GM18520 (cell line): ENCODE data around the gene CIAO2A.
"Not testable (repeated sequence)": the region's sequence is repeated elsewhere in the genome, so short reads cannot be mapped to it uniquely, and the experiment has no call there.

Source experiments
- ATAC-seq: cut with Tn5 transposase; IDR thresholded peaks from one replicate; pipeline ENCODE4 v1.9.1; 2021; ENCODE audit not compliant: unreplicated experiment

The CIAO2A gene

GRCh38 chr15:64112073-64112772 lies 18.6 kb upstream of the CIAO2A start:
- ATAC-seq: no peak

DNA sequence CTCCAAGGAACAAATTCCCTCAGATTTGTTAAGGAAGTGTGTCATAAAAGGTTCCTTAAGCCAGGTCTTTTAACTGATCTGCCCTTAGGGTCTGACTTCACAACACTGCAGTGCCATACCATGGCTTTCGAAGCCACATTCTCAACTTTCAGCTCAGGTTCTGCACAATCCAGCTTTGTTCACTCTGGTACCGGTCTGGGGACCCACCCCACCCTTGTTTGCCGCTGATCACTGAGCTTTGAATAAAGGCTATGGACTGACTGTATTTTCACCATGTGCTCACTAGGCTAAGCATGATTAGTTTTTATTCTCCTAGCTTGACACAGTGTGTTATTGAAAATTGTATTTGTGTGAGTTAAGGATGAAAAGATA lies 18.0 kb upstream of the CIAO2A start:
- no peak for ATAC-seq

DNA sequence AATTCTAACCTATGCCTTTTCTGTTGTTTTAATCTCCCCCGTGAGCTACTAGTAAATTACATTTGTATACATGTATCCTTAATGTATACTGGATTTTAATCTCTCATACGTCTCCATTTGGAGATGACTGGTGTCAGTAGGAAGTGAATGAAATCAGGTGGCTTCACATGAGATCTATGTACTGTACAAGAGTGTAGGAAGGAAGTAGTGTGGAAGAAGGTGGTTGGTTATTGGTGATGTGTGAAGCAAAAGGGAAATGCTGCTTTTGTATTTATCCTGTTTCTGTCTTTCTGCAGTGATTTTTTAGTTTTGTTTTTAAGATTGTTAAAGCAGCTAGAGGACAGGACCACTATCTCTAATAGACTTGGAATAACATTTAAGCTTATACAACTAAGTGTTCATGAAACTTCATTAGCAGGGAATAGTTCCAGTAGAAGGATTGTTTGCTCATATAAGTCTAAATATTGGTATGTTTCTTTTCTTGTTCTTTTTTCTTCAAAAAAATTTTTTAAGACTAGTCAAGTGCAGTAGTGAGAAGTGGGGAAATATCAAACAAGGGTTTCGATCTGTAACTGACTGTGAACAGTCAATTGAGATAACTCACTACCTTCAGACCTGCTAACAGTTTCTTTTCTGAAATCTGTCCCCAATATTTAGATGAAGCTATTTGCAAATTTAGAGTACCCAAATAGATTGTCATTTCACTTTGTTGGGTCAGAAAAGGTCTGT lies 17.5 kb upstream of the CIAO2A start:
- ATAC-seq: no peak

- not testable (repeated sequence) for ATAC-seq
Observed at GRCh38 chr15:64110108-64110701, 16.6 kb upstream of the CIAO2A start.

DNA sequence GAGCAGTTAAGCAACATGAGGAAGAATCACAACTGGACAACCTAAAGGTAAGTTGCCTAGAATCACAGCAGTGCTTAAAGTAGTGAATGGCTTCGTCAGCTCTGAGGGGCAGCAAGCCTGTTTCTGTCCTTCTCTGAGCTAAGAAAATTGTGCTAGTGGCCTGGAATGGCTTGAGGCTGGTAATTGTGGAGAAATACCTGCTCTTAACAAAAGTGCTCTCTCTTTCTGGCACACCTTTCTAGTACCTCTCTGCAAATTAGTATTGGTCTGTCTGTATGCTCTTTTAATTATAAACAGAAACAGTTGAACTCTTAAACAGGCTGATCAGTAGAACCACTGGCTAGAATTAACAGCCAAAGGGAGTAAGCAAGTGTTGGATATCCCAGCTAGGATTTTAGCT lies 13.7 kb upstream of the CIAO2A start:
- no peak for ATAC-seq

DNA sequence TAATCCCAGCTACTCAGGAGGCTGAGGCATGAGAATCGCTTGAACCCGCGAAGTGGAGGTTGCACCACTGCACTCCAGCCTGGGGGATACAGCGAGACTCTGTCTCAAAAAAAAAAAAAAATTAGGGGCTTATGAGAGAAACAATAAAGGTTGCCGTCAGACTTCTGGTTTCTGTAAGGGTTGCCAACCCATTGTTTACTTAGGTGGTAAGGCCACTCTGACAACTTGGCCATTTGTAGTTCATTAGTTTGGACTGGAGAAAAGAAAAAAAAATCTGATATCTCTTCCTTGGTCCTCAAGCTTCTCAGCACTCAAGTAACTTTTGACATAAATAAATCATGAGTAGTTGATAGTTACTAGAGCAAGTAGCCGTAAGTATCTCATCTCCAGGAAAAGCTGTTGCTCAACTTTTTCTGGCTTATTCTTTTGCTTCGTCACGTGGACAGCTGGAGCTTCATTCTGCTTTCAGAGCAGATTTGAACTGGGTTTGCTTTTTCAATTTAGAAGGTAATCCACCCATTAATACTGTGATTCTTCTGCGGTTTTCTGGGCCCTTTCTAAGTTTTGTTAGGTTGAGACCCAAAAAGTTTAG lies 11.6 kb upstream of the CIAO2A start:
- ATAC-seq: no peak

DNA sequence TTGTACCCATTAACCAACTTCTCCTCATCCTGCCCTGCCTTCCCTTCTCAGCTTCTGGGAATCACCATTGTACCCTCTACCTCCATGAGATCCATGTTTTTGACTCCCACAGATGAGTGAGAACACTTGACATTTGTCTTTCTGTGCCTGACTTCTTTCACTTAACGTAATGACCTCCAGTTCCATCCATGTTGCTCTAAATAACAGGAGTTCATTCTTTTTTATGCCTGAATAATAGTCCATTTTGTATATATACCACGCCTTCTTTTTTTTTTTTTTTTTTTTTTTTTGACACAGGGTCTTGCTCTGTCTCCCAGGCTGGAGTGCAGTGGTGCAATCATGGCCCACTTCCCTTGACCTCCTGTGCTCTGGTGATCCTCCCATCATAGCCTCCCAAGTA lies 8.9 kb upstream of the CIAO2A start:
- ATAC-seq: no peak

DNA sequence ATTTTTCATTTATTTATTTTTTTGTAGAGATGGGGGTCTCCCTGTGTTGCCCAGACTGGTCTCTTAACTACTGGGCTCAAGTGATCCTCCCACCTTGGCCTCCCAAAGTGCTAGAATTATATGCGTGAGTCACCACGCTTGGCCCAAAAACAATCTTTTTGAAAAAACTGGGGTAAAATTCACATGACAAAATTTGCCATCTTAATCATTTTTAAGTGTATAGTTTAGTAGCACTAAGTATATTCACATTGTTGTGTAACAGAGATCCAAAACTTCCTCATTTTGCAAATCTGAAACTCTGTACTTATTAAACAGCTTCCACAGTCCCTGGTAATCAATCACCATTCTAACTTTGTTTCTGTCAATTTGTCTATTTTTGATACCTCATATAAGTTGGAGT lies 7.3 kb upstream of the CIAO2A start:
- no peak for ATAC-seq

DNA sequence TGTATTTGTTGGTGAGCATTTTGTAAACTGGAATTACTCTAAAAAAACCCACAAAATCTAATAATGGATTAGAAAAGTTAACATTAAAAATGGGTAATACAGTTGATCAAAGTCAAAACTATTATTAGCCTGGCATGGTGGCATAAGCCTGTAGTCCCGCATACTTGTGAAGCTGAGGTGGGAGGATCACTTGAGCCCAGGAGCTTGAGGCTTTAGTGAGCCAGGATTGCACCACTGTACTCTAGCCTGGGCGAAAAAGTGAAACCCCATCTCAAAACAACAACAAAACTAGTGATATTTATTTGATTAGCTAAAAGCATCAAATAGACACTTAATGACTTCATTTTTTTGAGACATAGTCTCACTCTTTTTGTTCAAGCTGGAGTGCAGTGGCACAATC lies 5.7 kb upstream of the CIAO2A start:
- no peak for ATAC-seq

DNA sequence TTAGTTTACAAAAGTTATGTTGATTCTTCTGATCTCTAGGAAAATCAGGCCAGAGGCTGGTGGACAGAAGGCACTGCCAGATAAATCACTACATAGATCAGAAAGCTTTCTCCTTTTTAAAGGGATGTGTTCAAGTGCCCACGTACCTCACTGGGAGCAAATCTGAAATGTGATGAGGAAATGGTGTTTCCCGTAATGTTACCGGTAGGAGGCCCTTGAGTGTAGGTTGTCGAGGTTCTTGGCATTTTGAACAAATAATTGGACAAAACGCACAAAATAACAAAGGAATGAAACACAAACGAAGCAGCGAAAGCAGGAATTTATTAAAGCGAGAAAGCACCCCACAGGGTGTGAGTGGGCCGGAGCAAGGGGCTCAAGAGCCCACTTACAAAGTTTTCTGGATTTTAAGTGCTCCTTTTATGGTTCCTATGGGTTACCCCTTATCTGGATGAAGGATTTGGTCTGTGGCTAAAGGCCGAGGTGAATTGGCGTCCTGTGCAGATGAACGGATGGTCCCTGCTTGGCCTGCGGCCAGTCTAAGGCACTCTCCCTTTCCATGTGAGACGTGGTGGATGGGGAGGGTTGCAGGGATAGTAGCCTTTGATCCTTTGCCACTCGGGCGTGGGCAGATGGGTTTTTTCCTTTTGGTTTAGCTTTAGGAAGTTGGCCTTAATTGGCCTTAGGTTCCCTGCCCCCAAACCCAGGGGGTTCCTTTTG lies 3.2 kb upstream of the CIAO2A start:
- ATAC-seq: no peak

DNA sequence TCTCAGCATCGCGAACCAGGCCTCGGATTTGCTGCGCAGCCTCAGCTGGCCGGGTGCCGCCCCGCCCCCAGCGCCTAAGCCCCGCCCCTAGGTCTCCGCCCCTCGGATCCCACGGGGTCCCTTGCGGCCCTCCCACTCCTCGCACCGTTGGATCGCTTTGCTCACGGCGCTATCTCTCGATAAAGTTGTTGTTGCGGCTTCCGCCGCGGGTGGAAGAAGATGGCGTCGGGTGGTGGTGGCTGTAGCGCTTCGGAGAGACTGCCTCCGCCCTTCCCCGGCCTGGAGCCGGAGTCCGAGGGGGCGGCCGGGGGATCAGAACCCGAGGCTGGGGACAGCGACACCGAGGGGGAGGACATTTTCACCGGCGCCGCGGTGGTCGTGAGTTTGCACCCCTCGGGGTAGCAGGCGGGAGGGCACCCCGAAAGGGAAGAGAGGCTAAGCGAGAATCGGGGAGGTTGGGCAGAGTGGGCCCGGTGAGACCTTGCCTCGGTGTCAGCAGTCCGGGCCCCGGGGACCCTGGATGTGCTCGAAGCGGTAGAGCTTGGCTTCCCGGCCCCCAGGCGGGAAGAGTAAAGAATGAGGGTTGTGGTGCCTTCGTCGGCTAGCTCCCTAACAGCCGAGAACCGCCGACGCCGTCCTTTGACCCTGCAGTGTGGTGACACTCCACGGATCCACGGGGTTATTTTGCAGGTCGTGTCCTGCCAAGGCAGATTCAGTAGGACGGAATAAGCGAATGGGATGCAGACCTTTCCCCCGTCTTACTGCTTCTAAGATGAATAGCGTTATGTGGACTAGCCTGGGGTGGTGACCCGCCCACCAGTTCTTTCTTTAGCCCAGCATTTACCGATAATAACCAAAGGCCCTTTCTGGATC lies 2.4 kb upstream of the CIAO2A start, which contains the start of gene SNX1:
SNX1 (plus strand) TSS at position 188 of the 873 bp plus-strand sequence; CDS start at position 220, 32 bp downstream.
- ATAC-seq: peak; percentile 40

- ATAC-seq: no peak
Observed at GRCh38 chr15:64095431-64095794, 1.8 kb upstream of the CIAO2A start.

GRCh38 chr15:64092864-64093626 lies 593 bp downstream of the CIAO2A start:
- no peak for ATAC-seq

GRCh38 chr15:64092075-64092820 lies 1.4 kb downstream of the CIAO2A start:
- ATAC-seq: no peak

DNA sequence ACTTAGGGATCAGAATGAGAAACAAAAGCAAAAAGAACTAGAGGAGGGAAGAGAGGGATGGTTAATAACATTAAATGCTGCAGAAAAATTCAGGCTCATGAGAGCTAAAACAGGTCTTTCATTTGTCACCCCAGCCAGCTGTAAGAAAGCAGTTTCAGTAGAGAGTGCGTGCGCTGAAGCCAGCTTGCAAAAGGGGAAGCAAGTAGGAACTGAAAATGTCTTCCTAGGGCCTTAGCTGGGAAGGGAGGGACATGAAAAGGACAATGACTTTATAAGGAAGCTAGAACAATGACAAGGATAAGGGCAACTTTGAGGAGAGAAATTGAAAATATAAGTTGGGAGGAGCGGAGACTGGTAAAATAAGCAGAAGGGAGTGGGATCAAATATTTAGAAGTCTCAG lies 3.1 kb downstream of the CIAO2A start:
- no peak for ATAC-seq

DNA sequence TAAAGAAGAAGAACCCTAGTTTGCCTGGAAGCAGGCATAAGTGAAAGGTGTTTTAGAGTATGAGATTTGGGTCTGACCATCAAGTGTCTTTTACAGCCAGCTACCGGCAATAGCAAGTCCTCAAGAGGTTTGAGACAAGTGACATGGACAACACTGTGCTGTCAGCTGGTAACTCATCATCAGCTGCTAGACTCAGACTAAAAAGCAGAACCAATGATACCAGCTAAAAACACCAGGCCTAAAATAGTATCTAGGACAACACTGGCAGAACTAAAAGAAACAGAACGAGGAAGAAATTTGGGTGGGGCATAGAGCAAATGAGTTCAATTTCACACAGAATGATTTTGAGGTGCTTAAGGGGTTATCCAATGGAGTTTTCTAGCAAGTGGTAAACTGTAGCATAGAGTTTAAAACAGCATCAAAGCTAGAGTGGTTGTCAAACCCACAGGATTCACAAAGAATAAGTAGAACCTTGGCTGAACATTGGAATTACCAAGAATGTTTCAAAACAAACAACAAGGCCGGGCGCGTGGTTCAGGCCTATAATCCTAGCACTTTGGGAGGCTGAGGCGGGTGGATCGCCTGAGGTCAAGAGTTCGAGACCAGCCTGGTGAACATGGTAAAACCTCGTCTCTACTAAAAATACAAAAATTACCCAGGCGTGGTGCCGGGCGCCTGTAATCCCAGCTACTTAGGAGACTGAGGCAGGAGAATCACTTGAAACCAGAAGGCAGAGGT lies 3.9 kb downstream of the CIAO2A start:
- no peak for ATAC-seq

- ATAC-seq: no peak
Observed at GRCh38 chr15:64082757-64083156, 10.9 kb downstream of the CIAO2A start.

- ATAC-seq: not testable (repeated sequence)
Observed at GRCh38 chr15:64073496-64073895, 20.1 kb downstream of the CIAO2A start.
